OCI-LY1 (cell line): ENCODE measurements around the gene SRGAP2C.
A peak's percentile ranks its signal among the peaks of the same experiment; 100 is the strongest.
"Not testable (repeated sequence)": the region's sequence is repeated elsewhere in the genome, so short reads cannot be mapped to it uniquely, and the experiment has no call there.

ENCODE experiments used
- H2AFZ ChIP-seq: fragments of 200-600 bp; sonication (generic), shearing (Covaris generic); 2 replicates; pipeline ENCODE4 v1.6.0; 2014; ENCODE audit warnings: antibody characterized with exemption, mild to moderate bottlenecking, low read length
- H3F3A ChIP-seq: fragments of 200-600 bp; sonication (generic), shearing (Covaris generic); 2 replicates; pipeline ENCODE4 v1.6.0; 2014; ENCODE audit warnings: mild to moderate bottlenecking, antibody characterized with exemption, low read length, moderate library complexity; ENCODE audit not compliant: insufficient read depth
- H3K27ac ChIP-seq: fragments of 200-600 bp; sonication (generic); 2 replicates; pipeline ENCODE4 v1.5.1; 2014; ENCODE audit warnings: low read length, mixed run types, mild to moderate bottlenecking, low read depth; ENCODE audit not compliant: poor library complexity, severe bottlenecking
- H3K27me3 ChIP-seq: fragments of 200-600 bp; sonication (generic); 2 replicates; pipeline ENCODE4 v1.6.0; 2014; ENCODE audit warnings: antibody characterized with exemption, mild to moderate bottlenecking, low read length, moderate library complexity; ENCODE audit not compliant: insufficient read depth
- H3K36me3 ChIP-seq: fragments of 200-600 bp; sonication (generic); 2 replicates; pipeline ENCODE4 v1.6.1; 2014; ENCODE audit warnings: mild to moderate bottlenecking, antibody characterized with exemption, low read length, moderate library complexity, mixed read lengths; ENCODE audit not compliant: insufficient read depth
- H3K4me1 ChIP-seq: fragments of 200-600 bp; sonication (generic); 2 replicates; pipeline ENCODE4 v1.5.1; 2014; ENCODE audit warnings: mild to moderate bottlenecking, low read length, moderate library complexity; ENCODE audit not compliant: insufficient read depth, severe bottlenecking
- H3K4me2 ChIP-seq: fragments of 200-600 bp; sonication (generic), shearing (Covaris generic); 2 replicates; pipeline ENCODE4 v1.6.1; 2014; ENCODE audit warnings: low read length
- H3K4me3 ChIP-seq: fragments of 200-600 bp; sonication (generic); 2 replicates; pipeline ENCODE4 v1.5.1; 2014; ENCODE audit warnings: low read length, low read depth, mild to moderate bottlenecking, mixed read lengths; ENCODE audit not compliant: poor library complexity, severe bottlenecking
- H3K79me2 ChIP-seq: fragments of 200-600 bp; shearing (Covaris generic); 2 replicates; pipeline ENCODE4 v1.6.1; 2016; ENCODE audit warnings: mixed run types, low read length, mixed read lengths; ENCODE audit not compliant: insufficient read depth
- H3K9ac ChIP-seq: fragments of 200-600 bp; sonication (generic), shearing (Covaris generic); 2 replicates; pipeline ENCODE4 v1.6.1; 2014; ENCODE audit warnings: mild to moderate bottlenecking, low read length, mixed read lengths
- H3K9me2 ChIP-seq: fragments of 200-600 bp; sonication (generic), shearing (Covaris generic); 2 replicates; pipeline ENCODE4 v1.6.1; 2014; ENCODE audit warnings: low read depth, mild to moderate bottlenecking, low read length, mixed read lengths
- H3K9me3 ChIP-seq: fragments of 200-600 bp; shearing (Covaris generic); 2 replicates; pipeline ENCODE4 v1.6.1; 2014; ENCODE audit warnings: low read length, mixed read lengths
- H4K20me1 ChIP-seq: fragments of 200-600 bp; sonication (generic), shearing (Covaris generic); 2 replicates; pipeline ENCODE4 v1.6.0; 2016; ENCODE audit warnings: mild to moderate bottlenecking, low read length; ENCODE audit not compliant: insufficient read depth

Gene SRGAP2C

DNA sequence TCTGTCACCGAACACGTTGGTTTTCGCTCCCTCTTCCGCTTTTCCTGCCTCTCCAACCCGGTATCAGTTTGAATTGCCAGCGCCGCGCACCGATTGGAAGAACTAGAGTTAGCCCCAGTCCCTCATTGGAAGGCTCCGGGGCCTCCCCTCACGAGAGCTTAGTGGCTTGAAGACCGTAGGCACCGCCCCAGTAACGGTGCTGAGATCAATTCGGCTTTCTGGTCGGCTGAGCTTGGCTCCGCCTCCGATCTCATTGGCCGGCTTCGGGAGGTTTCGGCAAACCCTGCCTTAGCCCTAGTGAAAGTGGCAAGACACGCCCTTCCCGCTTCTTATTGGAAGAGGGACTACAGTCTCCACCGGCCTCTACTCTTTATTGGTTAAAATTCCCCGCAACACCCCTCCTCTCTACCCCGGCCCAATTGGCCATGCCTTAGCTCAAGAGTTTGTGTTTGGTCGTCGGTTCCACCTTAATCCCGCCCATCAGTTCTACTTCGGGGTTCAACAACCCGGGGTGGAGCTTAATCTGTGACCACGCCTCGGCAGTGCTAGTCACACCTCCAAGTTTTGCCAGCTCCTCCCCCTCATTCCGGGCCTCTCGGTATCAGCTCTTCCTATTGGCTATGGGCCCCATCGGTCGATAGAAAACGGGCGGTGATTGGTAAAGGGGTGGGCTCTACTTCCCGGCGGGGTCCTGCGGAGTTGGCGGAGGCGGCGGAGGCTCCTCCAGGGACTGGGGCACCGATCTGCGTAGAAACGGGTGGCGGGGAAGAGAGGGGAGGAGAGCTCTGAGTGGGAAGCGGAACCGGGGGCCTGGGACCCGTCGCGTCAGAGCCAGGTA, at the start of gene SRGAP2C, which contains the start of gene FAM72B:
TSS of gene SRGAP2C (plus strand) at position 686 of the 838 bp plus-strand sequence. CDS start 2,472 bp downstream, outside the sequence.
TSS of gene FAM72B (minus strand) at position 51 of the 838 bp plus-strand sequence. CDS start 851 bp downstream, outside the sequence.
- not testable (repeated sequence) for H3K36me3 ChIP-seq, H3K27me3 ChIP-seq, H3K9me2 ChIP-seq, H3K9me3 ChIP-seq, H3K79me2 ChIP-seq, H2AFZ ChIP-seq, H3F3A ChIP-seq, H3K4me1 ChIP-seq, H4K20me1 ChIP-seq
- Histone ChIP-seq H3K4me3 (peak within 1 kb of the TSS; percentile 68), H3K27ac (peak within 1 kb of the TSS; percentile 46), H3K9ac (peak within 1 kb of the TSS; percentile 67; the same call in 1 of the 2 replicates), H3K4me2 (peak within 1 kb of the TSS; percentile 57)

DNA sequence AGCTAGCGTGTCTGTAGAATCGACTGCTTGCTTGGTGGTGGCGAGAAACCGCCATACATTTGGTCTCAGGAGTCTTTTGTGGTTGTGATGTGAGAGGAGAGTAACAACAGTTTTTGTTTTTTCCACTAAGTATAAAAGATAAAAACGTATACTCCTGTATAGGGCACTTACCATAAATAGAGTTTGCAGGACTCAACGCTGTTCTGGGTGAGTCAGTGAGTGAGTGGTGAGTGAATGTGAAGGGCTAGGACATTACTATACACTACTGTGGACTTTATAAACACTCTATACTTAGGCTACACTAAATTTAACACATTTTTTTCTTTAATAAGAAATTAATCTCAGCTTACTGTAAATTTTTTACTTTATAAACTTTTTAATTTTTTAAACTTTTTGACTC, 44.4 kb upstream of the SRGAP2C start:
- H3K4me3 ChIP-seq, H3K9me3 ChIP-seq, H4K20me1 ChIP-seq, H3K27me3 ChIP-seq, H3K9me2 ChIP-seq, H3K36me3 ChIP-seq, H3K9ac ChIP-seq, H3K4me1 ChIP-seq, H3F3A ChIP-seq, H3K4me2 ChIP-seq, H3K27ac ChIP-seq, H2AFZ ChIP-seq, H3K79me2 ChIP-seq: not testable (repeated sequence)

DNA sequence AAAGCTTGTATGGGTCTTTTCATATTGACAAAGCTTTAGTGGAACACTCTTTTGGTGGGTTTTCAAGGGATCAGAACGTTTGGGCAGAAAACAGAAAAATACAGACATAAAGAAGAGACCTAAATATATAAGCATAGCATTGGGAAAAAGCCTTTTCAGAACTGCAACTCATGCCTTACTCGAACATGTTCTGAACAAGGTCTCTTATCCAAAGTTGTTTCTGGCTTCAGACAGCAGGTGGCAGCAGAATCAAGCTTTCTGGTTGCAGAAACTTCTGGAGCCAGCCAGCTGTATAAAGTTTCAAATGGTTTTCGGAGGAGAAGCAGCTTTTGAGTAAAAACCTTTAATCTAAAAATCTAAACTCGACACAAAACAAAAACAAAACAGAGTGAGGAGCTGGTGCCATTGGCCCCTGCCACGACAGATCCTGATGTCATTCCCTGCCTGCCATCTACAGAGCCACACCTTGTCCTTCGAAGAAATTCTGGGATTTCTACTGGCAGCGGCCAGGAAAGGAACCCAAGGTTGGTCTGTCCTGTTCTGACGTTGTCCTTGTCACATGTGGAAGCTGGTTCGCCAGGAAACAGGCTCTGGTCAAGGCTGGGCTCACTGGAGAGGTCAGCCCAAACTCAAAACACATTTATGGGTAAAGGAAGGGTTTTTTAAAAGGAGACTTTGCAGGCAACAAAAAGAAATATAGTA, 36.1 kb upstream of the SRGAP2C start:
- not testable (repeated sequence) for H3K4me1 ChIP-seq, H3K27ac ChIP-seq, H3K9me2 ChIP-seq, H2AFZ ChIP-seq, H3K79me2 ChIP-seq, H3K9me3 ChIP-seq, H3K36me3 ChIP-seq, H3K4me2 ChIP-seq, H3F3A ChIP-seq, H4K20me1 ChIP-seq, H3K4me3 ChIP-seq, H3K9ac ChIP-seq, H3K27me3 ChIP-seq

GRCh38 chr1:121151294-121151693, 33.5 kb upstream of the SRGAP2C start:
- H3K36me3 ChIP-seq, result not testable (repeated sequence)

DNA sequence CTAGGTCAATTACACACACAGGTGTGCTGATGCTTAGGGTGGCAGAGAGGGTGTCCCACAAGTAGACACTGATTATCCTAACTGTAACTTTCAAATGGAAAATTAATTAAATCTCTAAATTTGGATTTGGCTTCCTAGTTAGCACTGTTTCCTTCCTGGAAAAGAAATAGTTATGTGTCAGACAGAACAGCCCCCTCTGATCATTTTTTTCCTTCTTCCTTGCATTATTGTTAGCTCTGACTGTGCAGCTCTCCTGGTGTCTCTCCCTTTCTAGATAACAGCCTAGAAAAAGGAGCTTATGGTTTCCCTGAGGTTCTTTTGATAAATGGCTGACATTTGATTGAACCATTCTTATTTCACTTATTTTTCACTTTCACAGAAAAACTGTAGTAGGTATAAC, 32.0 kb upstream of the SRGAP2C start:
- H3K4me3 ChIP-seq, H3K27ac ChIP-seq, H3K9me3 ChIP-seq, H3F3A ChIP-seq, H3K4me2 ChIP-seq, H3K79me2 ChIP-seq, H4K20me1 ChIP-seq, H3K27me3 ChIP-seq, H2AFZ ChIP-seq, H3K4me1 ChIP-seq, H3K9me2 ChIP-seq, H3K9ac ChIP-seq, H3K36me3 ChIP-seq: not testable (repeated sequence)

More at GRCh38 chr1:121151294-121151693, 33.5 kb upstream of the SRGAP2C start:
- not testable (repeated sequence) for H3K4me3 ChIP-seq, H3K27ac ChIP-seq, H3K9me3 ChIP-seq, H4K20me1 ChIP-seq, H3K9me2 ChIP-seq, H2AFZ ChIP-seq, H3K79me2 ChIP-seq, H3K27me3 ChIP-seq, H3K9ac ChIP-seq, H3K4me1 ChIP-seq, H3K4me2 ChIP-seq, H3F3A ChIP-seq

GRCh38 chr1:121154811-121155210, 30.0 kb upstream of the SRGAP2C start:
- not testable (repeated sequence) for H3K36me3 ChIP-seq, H3K4me1 ChIP-seq, H3K9me2 ChIP-seq, H3K4me3 ChIP-seq, H3K9ac ChIP-seq, H3K27ac ChIP-seq, H4K20me1 ChIP-seq, H3K9me3 ChIP-seq, H3K4me2 ChIP-seq, H3K27me3 ChIP-seq, H3K79me2 ChIP-seq, H3F3A ChIP-seq, H2AFZ ChIP-seq

DNA sequence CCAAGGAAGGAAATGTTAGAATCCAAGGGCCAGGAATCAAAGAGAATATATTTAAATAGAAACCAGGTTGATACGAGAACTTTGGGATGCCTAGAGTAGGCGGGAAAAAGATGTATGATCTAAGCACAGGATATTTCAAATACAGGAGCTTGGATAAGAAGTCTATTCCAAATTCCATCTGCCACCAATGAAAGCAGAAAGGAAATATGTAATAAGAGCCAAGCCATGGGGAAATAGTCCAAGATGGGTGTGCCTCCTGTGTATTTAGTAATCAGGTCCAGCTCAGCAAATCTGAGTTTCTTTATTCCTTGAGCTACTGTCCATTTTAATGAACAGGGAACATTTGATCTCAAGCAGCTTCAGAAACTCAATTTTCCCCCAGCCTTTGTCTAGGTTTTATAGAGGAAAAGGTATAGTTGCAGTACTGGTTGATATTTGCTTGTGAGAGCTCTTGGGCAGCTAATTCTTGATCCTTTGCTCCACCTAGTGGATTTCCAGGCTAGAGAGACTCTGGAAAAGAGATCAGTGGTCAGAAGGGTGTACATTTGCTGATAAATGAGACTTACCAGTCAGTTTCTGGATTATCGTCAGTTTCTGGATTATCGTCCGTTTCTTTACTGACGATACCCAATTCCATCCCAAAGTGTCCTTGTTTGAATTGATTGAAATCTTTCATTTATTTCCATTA, 29.0 kb upstream of the SRGAP2C start:
- H3K36me3 ChIP-seq, H3F3A ChIP-seq, H4K20me1 ChIP-seq, H2AFZ ChIP-seq, H3K9me2 ChIP-seq, H3K4me1 ChIP-seq, H3K79me2 ChIP-seq, H3K27ac ChIP-seq, H3K9me3 ChIP-seq, H3K4me2 ChIP-seq, H3K9ac ChIP-seq, H3K4me3 ChIP-seq, H3K27me3 ChIP-seq: not testable (repeated sequence)
